OCI-LY7 (cell line): ENCODE data around the gene ARHGEF10L.

Experiments used
- EZH2phosphoT487 ChIP-seq: fragments of 200-600 bp; sonication (generic); IDR thresholded peaks from 2 replicates; pipeline ENCODE4 v1.6.1; 2018; ENCODE audit warnings: low read depth, borderline replicate concordance, mild to moderate bottlenecking, mixed run types, antibody characterized with exemption, low read length, moderate library complexity, mixed read lengths
- TF ChIP-seq, protein P1 (sequence below): fragments of 200-600 bp; sonication (generic); conservative IDR thresholded peaks from 2 replicates; pipeline ENCODE4 v1.5.1; 2014; ENCODE audit warnings: mild to moderate bottlenecking, antibody characterized with exemption, low read length, moderate library complexity, mixed read lengths

DNA sequence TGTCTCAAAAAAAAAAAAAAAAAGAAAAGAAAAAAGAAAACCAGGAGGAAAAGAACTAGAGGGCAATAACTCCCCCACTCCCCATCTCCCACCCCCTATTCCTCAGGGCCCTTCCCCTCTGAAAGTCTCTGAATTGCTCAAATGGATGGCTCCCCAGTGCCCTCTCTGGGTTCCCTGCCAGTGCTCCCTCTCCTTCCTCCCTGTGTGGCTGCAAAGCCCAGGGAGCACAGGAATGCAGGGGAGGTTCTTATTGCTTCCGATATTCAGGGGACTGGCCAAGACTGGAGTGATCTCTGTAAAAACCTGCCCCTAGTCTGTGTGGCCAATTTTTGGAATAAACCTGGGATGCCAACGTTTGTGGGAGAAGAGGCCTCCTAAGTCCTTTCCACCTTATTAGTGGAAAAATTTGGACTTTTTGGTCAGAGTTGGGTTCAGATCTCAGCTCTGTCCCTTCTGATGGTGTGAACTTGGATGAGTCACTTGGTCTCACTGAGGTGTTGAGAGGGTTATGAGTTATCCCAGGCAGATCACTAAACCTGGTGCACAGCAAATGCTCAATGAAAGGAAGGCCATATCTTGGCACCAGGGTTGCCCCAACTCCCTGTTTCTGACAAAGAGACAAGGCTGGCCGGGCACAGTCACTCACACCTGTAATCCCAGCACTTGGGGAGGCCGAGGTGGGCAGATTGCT, 13.4 kb upstream of the ARHGEF10L start:
- no peak for TF ChIP-seq EZH2phosphoT487
- TF ChIP-seq, protein P1, sequence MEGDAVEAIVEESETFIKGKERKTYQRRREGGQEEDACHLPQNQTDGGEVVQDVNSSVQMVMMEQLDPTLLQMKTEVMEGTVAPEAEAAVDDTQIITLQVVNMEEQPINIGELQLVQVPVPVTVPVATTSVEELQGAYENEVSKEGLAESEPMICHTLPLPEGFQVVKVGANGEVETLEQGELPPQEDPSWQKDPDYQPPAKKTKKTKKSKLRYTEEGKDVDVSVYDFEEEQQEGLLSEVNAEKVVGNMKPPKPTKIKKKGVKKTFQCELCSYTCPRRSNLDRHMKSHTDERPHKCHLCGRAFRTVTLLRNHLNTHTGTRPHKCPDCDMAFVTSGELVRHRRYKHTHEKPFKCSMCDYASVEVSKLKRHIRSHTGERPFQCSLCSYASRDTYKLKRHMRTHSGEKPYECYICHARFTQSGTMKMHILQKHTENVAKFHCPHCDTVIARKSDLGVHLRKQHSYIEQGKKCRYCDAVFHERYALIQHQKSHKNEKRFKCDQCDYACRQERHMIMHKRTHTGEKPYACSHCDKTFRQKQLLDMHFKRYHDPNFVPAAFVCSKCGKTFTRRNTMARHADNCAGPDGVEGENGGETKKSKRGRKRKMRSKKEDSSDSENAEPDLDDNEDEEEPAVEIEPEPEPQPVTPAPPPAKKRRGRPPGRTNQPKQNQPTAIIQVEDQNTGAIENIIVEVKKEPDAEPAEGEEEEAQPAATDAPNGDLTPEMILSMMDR: no peak
